Ovary (tissue), 3 donors: ENCODE measurements around the gene UCHL1.

Source experiments
- POLR2A ChIP-seq: fragments of 450-650 bp; IDR thresholded peaks from one replicate; pipeline ENCODE4 v1.6.1; 2017; ENCODE audit warnings: antibody characterized with exemption, mild to moderate bottlenecking, moderate library complexity
- TF ChIP-seq, protein P1 (sequence below), 3 donors: fragments of 450-650 bp in 2 of 3; fragments of 200-600 bp in 1 of 3; IDR thresholded peaks; one replicate each; pipeline versions ENCODE4 v1.5.1 to v1.8.0; 2016 to 2022; ENCODE audit warnings: antibody characterized with exemption in 3 of 3, mild to moderate bottlenecking in 1 of 3
- donor health status: DM: no; HTN: no; CAD: no.

- TF ChIP-seq POLR2A: no peak
- TF ChIP-seq, protein P1, sequence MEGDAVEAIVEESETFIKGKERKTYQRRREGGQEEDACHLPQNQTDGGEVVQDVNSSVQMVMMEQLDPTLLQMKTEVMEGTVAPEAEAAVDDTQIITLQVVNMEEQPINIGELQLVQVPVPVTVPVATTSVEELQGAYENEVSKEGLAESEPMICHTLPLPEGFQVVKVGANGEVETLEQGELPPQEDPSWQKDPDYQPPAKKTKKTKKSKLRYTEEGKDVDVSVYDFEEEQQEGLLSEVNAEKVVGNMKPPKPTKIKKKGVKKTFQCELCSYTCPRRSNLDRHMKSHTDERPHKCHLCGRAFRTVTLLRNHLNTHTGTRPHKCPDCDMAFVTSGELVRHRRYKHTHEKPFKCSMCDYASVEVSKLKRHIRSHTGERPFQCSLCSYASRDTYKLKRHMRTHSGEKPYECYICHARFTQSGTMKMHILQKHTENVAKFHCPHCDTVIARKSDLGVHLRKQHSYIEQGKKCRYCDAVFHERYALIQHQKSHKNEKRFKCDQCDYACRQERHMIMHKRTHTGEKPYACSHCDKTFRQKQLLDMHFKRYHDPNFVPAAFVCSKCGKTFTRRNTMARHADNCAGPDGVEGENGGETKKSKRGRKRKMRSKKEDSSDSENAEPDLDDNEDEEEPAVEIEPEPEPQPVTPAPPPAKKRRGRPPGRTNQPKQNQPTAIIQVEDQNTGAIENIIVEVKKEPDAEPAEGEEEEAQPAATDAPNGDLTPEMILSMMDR (IDR thresholded peaks at IDR 0.05): no peak
These were observed 14.8 kb upstream of the UCHL1 start for GRCh38 chr4:41241919-41242318.
